Endodermal cell (in vitro differentiated cells): ENCODE measurements around the gene MCTP2. TPM values are rescaled to one million over a fixed set of nuclear protein-coding genes. Genes with fewer than 3 reads are reported as not detected.

Experiments used
- DNase-seq: peaks from one replicate; pipeline ENCODE4 v3.0.0-alpha.2; 2017
- H3K27ac ChIP-seq: 2 replicates; pipeline ENCODE4 v1.5.1; 2013; ENCODE audit warnings: mild to moderate bottlenecking, low read depth, low read length, moderate library complexity
- H3K27me3 ChIP-seq: 2 replicates; pipeline ENCODE4 v1.6.1; 2013; ENCODE audit warnings: mild to moderate bottlenecking, low read length, moderate library complexity; ENCODE audit not compliant: insufficient read depth, control insufficient read depth, poor library complexity, severe bottlenecking
- H3K36me3 ChIP-seq: 2 replicates; pipeline ENCODE4 v1.7.0; 2013; ENCODE audit warnings: mild to moderate bottlenecking, low read length, moderate library complexity; ENCODE audit not compliant: control insufficient read depth, insufficient read depth
- H3K4me1 ChIP-seq: one replicate; pipeline ENCODE4 v1.7.0; 2013; ENCODE audit warnings: low read length; ENCODE audit not compliant: control insufficient read depth, insufficient read depth
- H3K4me3 ChIP-seq: 2 replicates; pipeline ENCODE4 v1.5.1; 2013; ENCODE audit warnings: mild to moderate bottlenecking, low read length, moderate library complexity
- H3K9ac ChIP-seq: 2 replicates; pipeline ENCODE4 v1.6.1; 2013; ENCODE audit warnings: mild to moderate bottlenecking, low read length, moderate library complexity; ENCODE audit not compliant: poor library complexity, severe bottlenecking; ENCODE audit errors: extremely low read depth
- H3K9me3 ChIP-seq: 2 replicates; pipeline ENCODE4 v1.6.1; 2013; ENCODE audit warnings: mild to moderate bottlenecking, low read length, moderate library complexity; ENCODE audit not compliant: control insufficient read depth
- H3K27ac Mint-ChIP-seq: 2 replicates; pipeline ENCODE4 v1.8.0; 2020; ENCODE audit warnings: mixed read lengths
- H3K27me3 Mint-ChIP-seq: 2 replicates; pipeline ENCODE4 v1.8.0; 2021; ENCODE audit warnings: mild to moderate bottlenecking, mixed read lengths; ENCODE audit not compliant: insufficient read depth
- H3K36me3 Mint-ChIP-seq: 2 replicates; pipeline ENCODE4 v1.8.0; 2020; ENCODE audit warnings: low read depth, mixed read lengths
- H3K4me1 Mint-ChIP-seq: 2 replicates; pipeline ENCODE4 v1.8.0; 2020; ENCODE audit warnings: mixed read lengths
- H3K4me3 Mint-ChIP-seq: 2 replicates; pipeline ENCODE4 v1.8.0; 2020; ENCODE audit warnings: mild to moderate bottlenecking, moderate library complexity, mixed read lengths
- H3K9me3 Mint-ChIP-seq: 2 replicates; pipeline ENCODE4 v1.8.0; 2020; ENCODE audit warnings: mild to moderate bottlenecking, mixed read lengths
- CTCF ChIP-seq: fragments of 200-600 bp; sonication (generic); conservative IDR thresholded peaks from 2 replicates; pipeline ENCODE4 v1.5.0; 2021; ENCODE audit warnings: antibody characterized with exemption, mild to moderate bottlenecking
- WGBS, 2 experiments: methylation state at CpG; one replicate each; pipeline versions ENCODE4 v1.1.5 to v1.1.7; 2013; ENCODE audit warnings: missing lambda C conversion rate in 2 of 2, mixed read lengths in 1 of 2; ENCODE audit not compliant: insufficient coverage in 1 of 2, insufficient read length in 1 of 2; 5-methylcytosine and 5-hydroxymethylcytosine counted together
- total RNA-seq, 2 donors: library from RNA; stranded (reverse); fragmentation: NEBNext Ultra II Directional in 1 of 2; extraction: Animal tissue kit (Norgen Biotek cat#: 25700) in 1 of 2; gene quantifications; 2 replicates in 1 of 2; 3 replicates in 1 of 2; pipeline ENCODE4 v1.2.1, GENCODE V29; 2021

The MCTP2 gene
- total RNA-seq, 2 donors from 2014 or later, result 9.2 to 12.1 TPM

- H3K4me3 ChIP-seq, result no peak overlapping the region
- Mint-ChIP-seq H3K9me3 (no peaks in the 10 kb centered on the region), H3K27me3 (no peaks in the 10 kb centered on the region), H3K36me3 (no peaks in the 10 kb centered on the region), H3K4me3 (no peak overlapping the region), H3K4me1 (no peaks in the 10 kb centered on the region), H3K27ac (no peak overlapping the region)
- H3K9me3 ChIP-seq, result no peaks in the 10 kb centered on the region
- 89 to 94% methylated on average over 3 to 4 of the region's 4 CpGs for WGBS, 2 experiments
- no peaks in the 10 kb centered on the region for H3K36me3 ChIP-seq
- no peak overlapping the region for H3K9ac ChIP-seq
- TF ChIP-seq CTCF, result no peak
- no peaks in the 10 kb centered on the region for H3K27me3 ChIP-seq
- no peak for DNase-seq
- H3K27ac ChIP-seq, result no peak overlapping the region
- H3K4me1 ChIP-seq, result no peaks in the 10 kb centered on the region
These were observed 34.8 kb upstream of the MCTP2 start for GRCh38 chr15:94196531-94196930.

GRCh38 chr15:94198633-94199032, 32.7 kb upstream of the MCTP2 start:
- no peaks in the 10 kb centered on the region for H3K36me3 Mint-ChIP-seq
- no peaks in the 10 kb centered on the region for H3K27me3 ChIP-seq
- DNase-seq, result no peak
- no peak overlapping the region for H3K4me3 Mint-ChIP-seq
- H3K9me3 ChIP-seq, result no peaks in the 10 kb centered on the region
- no peaks in the 10 kb centered on the region for H3K4me1 Mint-ChIP-seq
- no peaks in the 10 kb centered on the region for H3K4me1 ChIP-seq
- H3K27me3 Mint-ChIP-seq, result no peaks in the 10 kb centered on the region
- H3K4me3 ChIP-seq, result no peak overlapping the region
- 100% methylated on average over 1 of the region's 2 CpGs; no CpG with 5 or more reads in 1 of the 2 experiments for WGBS, 2 experiments
- no peak overlapping the region for H3K27ac Mint-ChIP-seq
- TF ChIP-seq CTCF, result no peak
- H3K36me3 ChIP-seq, result no peaks in the 10 kb centered on the region
- no peaks in the 10 kb centered on the region for H3K9me3 Mint-ChIP-seq
- H3K27ac ChIP-seq, result no peak overlapping the region
- H3K9ac ChIP-seq, result no peak overlapping the region

- H3K4me3 ChIP-seq, result no peak overlapping the region
- H3K36me3 ChIP-seq, result no peaks in the 10 kb centered on the region
- no peak for DNase-seq
- H3K9ac ChIP-seq, result no peak overlapping the region
- no peaks in the 10 kb centered on the region for H3K36me3 Mint-ChIP-seq
- H3K27ac Mint-ChIP-seq, result no peak overlapping the region
- H3K9me3 Mint-ChIP-seq, result no peaks in the 10 kb centered on the region
- no peak for TF ChIP-seq CTCF
- no peaks in the 10 kb centered on the region for H3K27me3 Mint-ChIP-seq
- 92 to 98% methylated on average over 2 to 3 of the region's 3 CpGs for WGBS, 2 experiments
- no peaks in the 10 kb centered on the region for H3K4me1 Mint-ChIP-seq
- H3K27ac ChIP-seq, result no peak overlapping the region
- H3K4me1 ChIP-seq, result no peaks in the 10 kb centered on the region
- no peak overlapping the region for H3K4me3 Mint-ChIP-seq
- H3K9me3 ChIP-seq, result no peaks in the 10 kb centered on the region
- H3K27me3 ChIP-seq, result no peaks in the 10 kb centered on the region
These were observed 31.6 kb upstream of the MCTP2 start for GRCh38 chr15:94199725-94200124.
